ENCODE measurements around the gene TNFAIP2.

The TNFAIP2 gene

GRCh38 chr14:103121846-103122584, 1.2 kb upstream of the TNFAIP2 start:
- CTCF ChIA-PET, result interaction anchor here (1.1 to 4.6 kb wide), 2 partner anchors 17 to 19 kb away, joined by 7 to 41 read pairs; no protein-coding TSS in a partner anchor
- TF ChIP-seq CTCF (IDR thresholded peaks at IDR 0.05; ENCODE audit: control extremely low read depth, extremely low read depth, low read depth, missing control alignments), result no peak
- POLR2A ChIA-PET, result no interaction called here
- no peak for DNase-seq (ENCODE audit: extremely low spot score)

GRCh38 chr14:103122585-103122946, 695 bp upstream of the TNFAIP2 start:
- CTCF ChIA-PET, result interaction anchor here (4.6 kb wide), 1 partner anchor 19 kb away, joined by 41 read pairs; no protein-coding TSS in a partner anchor
- TF ChIP-seq CTCF (IDR thresholded peaks at IDR 0.05; ENCODE audit: control extremely low read depth, extremely low read depth, low read depth, missing control alignments), result no peak
- DNase-seq (ENCODE audit: extremely low spot score), result no peak
- POLR2A ChIA-PET, result no interaction called here

GRCh38 chr14:103123634-103124500, 606 bp downstream of the TNFAIP2 start:
- TF ChIP-seq CTCF (IDR thresholded peaks at IDR 0.05; ENCODE audit: control extremely low read depth, extremely low read depth, low read depth, missing control alignments), result peak; percentile 49
- CTCF ChIA-PET, result interaction anchor here (0.8 to 4.6 kb wide), 4 partner anchors 13 to 154 kb away, joined by 3 to 41 read pairs (median 8); no protein-coding TSS in a partner anchor
- POLR2A ChIA-PET, result no interaction called here
- DNase-seq (ENCODE audit: extremely low spot score), result no peak

- POLR2A ChIA-PET, result no interaction called here
- TF ChIP-seq CTCF (IDR thresholded peaks at IDR 0.05; ENCODE audit: control extremely low read depth, extremely low read depth, low read depth, missing control alignments), result no peak
- DNase-seq (ENCODE audit: extremely low spot score), result no peak
- CTCF ChIA-PET, result interaction anchor here (1.5 to 4.6 kb wide), 3 partner anchors 12 to 21 kb away, joined by 3 to 41 read pairs (median 12); no protein-coding TSS in a partner anchor
These were observed 1.3 kb downstream of the TNFAIP2 start for GRCh38 chr14:103124501-103125001.

- no peak for DNase-seq (ENCODE audit: extremely low spot score)
- no peak for TF ChIP-seq CTCF (IDR thresholded peaks at IDR 0.05; ENCODE audit: control extremely low read depth, extremely low read depth, low read depth, missing control alignments)
- ChIA-PET POLR2A (no interaction called here), CTCF (interaction anchor here (0.7 to 4.6 kb wide), 2 partner anchors 12 to 22 kb away, joined by 3 to 41 read pairs; no protein-coding TSS in a partner anchor)
These were observed 2.1 kb downstream of the TNFAIP2 start for GRCh38 chr14:103125098-103126070.
